B cell (primary cell): ENCODE results near the gene SLC24A3.

Experiments used
- EZH2 ChIP-seq: IDR thresholded peaks from 2 replicates; pipeline ENCODE4 v1.6.1; 2012; ENCODE audit warnings: borderline replicate concordance, low read depth, mild to moderate bottlenecking, moderate library complexity, low read length; ENCODE audit not compliant: insufficient read depth, poor library complexity, severe bottlenecking
- TF ChIP-seq, protein P1 (sequence below): fragments of 200-600 bp; IDR thresholded peaks from one replicate; pipeline ENCODE4 v1.8.0; 2022; ENCODE audit warnings: antibody characterized with exemption, mild to moderate bottlenecking

DNA sequence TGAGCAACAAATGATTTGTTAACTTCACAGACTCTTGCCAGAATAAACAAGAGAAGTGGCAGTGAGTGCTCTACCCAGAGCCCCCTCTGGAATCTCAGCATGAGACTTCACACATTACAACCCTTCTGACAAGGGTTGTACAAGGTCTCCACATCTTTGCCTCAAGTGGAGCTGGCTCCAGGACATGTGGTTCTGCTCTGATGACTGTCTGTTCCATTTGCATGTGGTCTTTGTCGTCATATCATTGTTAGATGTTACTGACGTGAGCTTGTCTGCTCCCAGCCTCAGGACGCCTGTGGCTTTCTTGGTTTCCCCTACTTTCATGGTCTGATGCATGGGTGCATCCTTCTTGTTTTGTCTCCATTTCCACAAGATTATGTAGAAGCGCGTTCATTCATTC is 115.0 kb downstream of the SLC24A3 start:
- TF ChIP-seq EZH2 = no peak
- TF ChIP-seq, protein P1, sequence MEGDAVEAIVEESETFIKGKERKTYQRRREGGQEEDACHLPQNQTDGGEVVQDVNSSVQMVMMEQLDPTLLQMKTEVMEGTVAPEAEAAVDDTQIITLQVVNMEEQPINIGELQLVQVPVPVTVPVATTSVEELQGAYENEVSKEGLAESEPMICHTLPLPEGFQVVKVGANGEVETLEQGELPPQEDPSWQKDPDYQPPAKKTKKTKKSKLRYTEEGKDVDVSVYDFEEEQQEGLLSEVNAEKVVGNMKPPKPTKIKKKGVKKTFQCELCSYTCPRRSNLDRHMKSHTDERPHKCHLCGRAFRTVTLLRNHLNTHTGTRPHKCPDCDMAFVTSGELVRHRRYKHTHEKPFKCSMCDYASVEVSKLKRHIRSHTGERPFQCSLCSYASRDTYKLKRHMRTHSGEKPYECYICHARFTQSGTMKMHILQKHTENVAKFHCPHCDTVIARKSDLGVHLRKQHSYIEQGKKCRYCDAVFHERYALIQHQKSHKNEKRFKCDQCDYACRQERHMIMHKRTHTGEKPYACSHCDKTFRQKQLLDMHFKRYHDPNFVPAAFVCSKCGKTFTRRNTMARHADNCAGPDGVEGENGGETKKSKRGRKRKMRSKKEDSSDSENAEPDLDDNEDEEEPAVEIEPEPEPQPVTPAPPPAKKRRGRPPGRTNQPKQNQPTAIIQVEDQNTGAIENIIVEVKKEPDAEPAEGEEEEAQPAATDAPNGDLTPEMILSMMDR = no peak
